Dermis blood vessel endothelial cell (primary cell): ENCODE measurements around the gene KRT28. TPM values are rescaled to one million over a fixed set of nuclear protein-coding genes. Genes with fewer than 3 reads are reported as not detected.
"Not testable (repeated sequence)": the region's sequence is repeated elsewhere in the genome, so short reads cannot be mapped to it uniquely, and the experiment has no call there.

ENCODE experiments used
- DNase-seq: peaks from one replicate; pipeline ENCODE4 v3.0.0; 2010
- total RNA-seq: library from RNA; depleted of rRNA; stranded (reverse); fragments of >200 nt; gene quantifications from 2 replicates; pipeline ENCODE4 v1.2.3, GENCODE V29; 2014

Gene KRT28
- total RNA-seq, 1 donor from 2014 or later, result not detected

- peak; percentile 6 for DNase-seq
Observed at GRCh38 chr17:40818343-40818732, 18.6 kb upstream of the KRT28 start.

- DNase-seq, result no peak
Observed at GRCh38 chr17:40817103-40817682, 17.4 kb upstream of the KRT28 start.

GRCh38 chr17:40816569-40816968, 16.8 kb upstream of the KRT28 start:
- no peak for DNase-seq

GRCh38 chr17:40815381-40815780, 15.6 kb upstream of the KRT28 start:
- DNase-seq, result no peak

- DNase-seq, result not testable (repeated sequence)
Observed at GRCh38 chr17:40814657-40815056, 14.9 kb upstream of the KRT28 start.

GRCh38 chr17:40813804-40814203, 14.0 kb upstream of the KRT28 start:
- peak; percentile 33 for DNase-seq

GRCh38 chr17:40812639-40813038, 12.9 kb upstream of the KRT28 start:
- no peak for DNase-seq

- peak; percentile 58 for DNase-seq
Observed at GRCh38 chr17:40810494-40810893, 10.7 kb upstream of the KRT28 start.

- peak; percentile 64 for DNase-seq
Observed at GRCh38 chr17:40809721-40810421, 10.1 kb upstream of the KRT28 start.

GRCh38 chr17:40806131-40806530, 6.4 kb upstream of the KRT28 start:
- no peak for DNase-seq

GRCh38 chr17:40803617-40804082, 3.9 kb upstream of the KRT28 start:
- peak; percentile 81 for DNase-seq

GRCh38 chr17:40801157-40801556, 1.4 kb upstream of the KRT28 start:
- no peak for DNase-seq

- no peak for DNase-seq
Observed at GRCh38 chr17:40800381-40800780, 622 bp upstream of the KRT28 start.

- no peak for DNase-seq
Observed at GRCh38 chr17:40796846-40797245, 2.9 kb downstream of the KRT28 start.

- no peak for DNase-seq
Observed at GRCh38 chr17:40795019-40795667, 4.6 kb downstream of the KRT28 start.

- DNase-seq, result no peak
Observed at GRCh38 chr17:40794466-40794865, 5.3 kb downstream of the KRT28 start.

GRCh38 chr17:40793832-40794231, 5.9 kb downstream of the KRT28 start:
- DNase-seq, result no peak

- peak; percentile 73 for DNase-seq
Observed at GRCh38 chr17:40791787-40792436, 7.8 kb downstream of the KRT28 start.

GRCh38 chr17:40791111-40791510, 8.6 kb downstream of the KRT28 start:
- DNase-seq, result no peak

- DNase-seq, result no peak
Observed at GRCh38 chr17:40782450-40782849, 17.3 kb downstream of the KRT28 start, which contains the start of gene KRT27. Gene KRT27, minus strand, starts transcription at chr17:40782550. Its CDS starts 57 bp downstream, at chr17:40782493.

- DNase-seq, result peak; percentile 6
Observed at GRCh38 chr17:40779181-40779909, 20.4 kb downstream of the KRT28 start.

GRCh38 chr17:40778461-40778860, 21.3 kb downstream of the KRT28 start:
- DNase-seq, result no peak

GRCh38 chr17:40777971-40778370, 21.8 kb downstream of the KRT28 start:
- no peak for DNase-seq
